ENCODE data around the gene BAZ1A. TPM values are rescaled to one million over a fixed set of nuclear protein-coding genes. Genes with fewer than 3 reads are reported as not detected.

BAZ1A gene
- polyA plus RNA-seq, 2 of the 4 experiments (the other 2 are of a cell fraction), result 32.9 to 38.2 TPM

DNA sequence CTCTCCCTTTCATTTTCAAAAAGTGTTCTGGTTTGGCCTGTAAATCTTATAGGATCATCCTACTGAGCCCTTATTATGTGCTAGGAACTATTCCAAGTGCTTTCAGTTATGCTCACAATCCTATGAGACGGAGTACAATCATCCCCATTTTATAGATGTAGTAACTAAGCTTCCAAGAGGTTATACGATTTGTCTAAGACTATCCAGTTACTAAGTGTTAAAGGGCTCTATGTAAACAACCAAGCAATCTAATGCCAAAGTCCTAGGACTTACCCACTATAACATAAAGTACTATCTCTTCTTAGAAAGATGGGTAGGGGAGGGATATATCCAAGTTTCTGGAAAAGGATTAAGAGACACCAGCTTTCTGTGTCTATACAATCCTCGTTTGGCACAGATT lies 167.4 kb downstream of the BAZ1A start:
- peak overlapping the region; percentile 11; the same call in 2 of the 3 replicates for H3K4me2 ChIP-seq
- peaks cover 49% of the 10 kb centered on the region for H3K4me1 ChIP-seq
- ATAC-seq (peak in 1 of 2 experiments; percentile 57; a peak in 4 of 6 replicates), FAIRE-seq (no peak), DNase-seq (ENCODE audit: low read depth in 1 of 2, low spot score in 1 of 2) (no peak)
- WGBS (ENCODE audit: missing lambda C conversion rate), result 50% methylated on average over 3 of the region's 3 CpGs
- POLR2A ChIA-PET, result interaction anchor here (0.6 to 3.0 kb wide), 3 partner anchors 8 to 30 kb away, joined by 3 to 10 read pairs (median 3); no protein-coding TSS in a partner anchor
- no peak overlapping the region for H3K27ac ChIP-seq
- TF ChIP-seq CHD4 (IDR thresholded peaks at IDR 0.05; ENCODE audit: borderline replicate concordance) (no peak), USF2 (IDR thresholded peaks at IDR 0.05) (no peak), CEBPB (IDR thresholded peaks at IDR 0.05) (no peak), RNF2 (IDR thresholded peaks at IDR 0.05; ENCODE audit: borderline replicate concordance, low read depth) (no peak), BHLHE40 (IDR thresholded peaks at IDR 0.05; ENCODE audit: low read depth, low read length) (no peak), CBX2 (IDR thresholded peaks at IDR 0.05; ENCODE audit: borderline replicate concordance, low read depth) (no peak), TP53 (CRISPR knock-in tag; IDR thresholded peaks at IDR 0.05) (no peak), NFE2L2 (conservative IDR thresholded peaks at IDR 0.05; ENCODE audit: low read length) (no peak), KDM1A (IDR thresholded peaks at IDR 0.05; ENCODE audit: low read depth) (no peak), RARB (CRISPR knock-in tag; IDR thresholded peaks at IDR 0.05) (no peak), RAD21 (conservative IDR thresholded peaks at IDR 0.05 in 1 of 2, IDR thresholded peaks at IDR 0.05 in 1 of 2) (no peak), MAFK (IDR thresholded peaks at IDR 0.05; ENCODE audit: partially characterized antibody) (no peak), HEYL (CRISPR knock-in tag; IDR thresholded peaks at IDR 0.05) (no peak), ELK1 (IDR thresholded peaks at IDR 0.05; ENCODE audit: low read depth, low read length) (no peak), POLR2A (IDR thresholded peaks at IDR 0.05; ENCODE audit: low read length) (no peak)
- TF ChIP-seq, protein P1, sequence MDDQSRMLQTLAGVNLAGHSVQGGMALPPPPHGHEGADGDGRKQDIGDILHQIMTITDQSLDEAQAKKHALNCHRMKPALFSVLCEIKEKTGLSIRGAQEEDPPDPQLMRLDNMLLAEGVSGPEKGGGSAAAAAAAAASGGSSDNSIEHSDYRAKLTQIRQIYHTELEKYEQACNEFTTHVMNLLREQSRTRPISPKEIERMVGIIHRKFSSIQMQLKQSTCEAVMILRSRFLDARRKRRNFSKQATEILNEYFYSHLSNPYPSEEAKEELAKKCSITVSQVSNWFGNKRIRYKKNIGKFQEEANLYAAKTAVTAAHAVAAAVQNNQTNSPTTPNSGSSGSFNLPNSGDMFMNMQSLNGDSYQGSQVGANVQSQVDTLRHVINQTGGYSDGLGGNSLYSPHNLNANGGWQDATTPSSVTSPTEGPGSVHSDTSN (IDR thresholded peaks at IDR 0.05), result no peak
- no peak overlapping the region for H3K4me3 ChIP-seq
- CTCF ChIA-PET, result interaction anchor here (0.5 to 3.1 kb wide), 4 partner anchors 9 to 35 kb away, joined by 3 to 25 read pairs (median 6); no protein-coding TSS in a partner anchor
- no peaks in the 10 kb centered on the region for H3K9me3 ChIP-seq

Small RNAs within 50 kb of the gene (small RNA-seq; reads per million reads assigned to genes)
- gene AL121603.1, result 0 reads per million in 6 experiments
- 0 to 0.43 (median 0) reads per million in 6 experiments for gene RNU7-41P

Other genes starting within 250 kb of the BAZ1A start
- 99.4 and 149 TPM in 2 replicates for gene SNX6, start 245.2 kb downstream of the BAZ1A start, polyA plus RNA-seq (2011; rRNA removed)
- gene SNX6, start 245.2 kb downstream of the BAZ1A start, polyA plus RNA-seq (2017; fragmentation: RNase III; extraction: RNeasy Plus Mini Kit Qiagen cat#74134 plus additional on column Dnase treatment), result 174 to 187 TPM (median 174 TPM) in 3 replicates
- 144 and 167 TPM in 2 replicates for gene CFL2, start 160.8 kb downstream of the BAZ1A start, polyA plus RNA-seq (2011; rRNA removed)
- 105 to 116 TPM (median 105 TPM) in 3 replicates for gene CFL2, start 160.8 kb downstream of the BAZ1A start, polyA plus RNA-seq (2017; fragmentation: RNase III; extraction: RNeasy Plus Mini Kit Qiagen cat#74134 plus additional on column Dnase treatment)
- gene SRP54, start 107.6 kb upstream of the BAZ1A start, polyA plus RNA-seq (2011; rRNA removed), result 62.5 and 103 TPM in 2 replicates
- gene SRP54, start 107.6 kb upstream of the BAZ1A start, polyA plus RNA-seq (2017; fragmentation: RNase III; extraction: RNeasy Plus Mini Kit Qiagen cat#74134 plus additional on column Dnase treatment), result 70.2 to 73.8 TPM (median 70.8 TPM) in 3 replicates
- 79.8 and 102 TPM in 2 replicates for gene FAM177A1, start 170.9 kb upstream of the BAZ1A start, polyA plus RNA-seq (2011; rRNA removed)
- gene FAM177A1, start 170.9 kb upstream of the BAZ1A start, polyA plus RNA-seq (2017; fragmentation: RNase III; extraction: RNeasy Plus Mini Kit Qiagen cat#74134 plus additional on column Dnase treatment), result 73.9 to 85.4 TPM (median 76.9 TPM) in 3 replicates
- 24.1 and 32.1 TPM in 2 replicates for gene PPP2R3C, start 246.6 kb upstream of the BAZ1A start, polyA plus RNA-seq (2011; rRNA removed)
- gene PPP2R3C, start 246.6 kb upstream of the BAZ1A start, polyA plus RNA-seq (2017; fragmentation: RNase III; extraction: RNeasy Plus Mini Kit Qiagen cat#74134 plus additional on column Dnase treatment), result 19.2 to 23.9 TPM (median 21.6 TPM) in 3 replicates
- gene PRORP, start 247.2 kb upstream of the BAZ1A start, polyA plus RNA-seq (2011; rRNA removed), result 38.8 and 40.0 TPM in 2 replicates
- 28.9 to 29.3 TPM (median 29.2 TPM) in 3 replicates for gene PRORP, start 247.2 kb upstream of the BAZ1A start, polyA plus RNA-seq (2017; fragmentation: RNase III; extraction: RNeasy Plus Mini Kit Qiagen cat#74134 plus additional on column Dnase treatment)